Measurements from ENCODE around the gene NKX2-4.

The NKX2-4 gene

DNA sequence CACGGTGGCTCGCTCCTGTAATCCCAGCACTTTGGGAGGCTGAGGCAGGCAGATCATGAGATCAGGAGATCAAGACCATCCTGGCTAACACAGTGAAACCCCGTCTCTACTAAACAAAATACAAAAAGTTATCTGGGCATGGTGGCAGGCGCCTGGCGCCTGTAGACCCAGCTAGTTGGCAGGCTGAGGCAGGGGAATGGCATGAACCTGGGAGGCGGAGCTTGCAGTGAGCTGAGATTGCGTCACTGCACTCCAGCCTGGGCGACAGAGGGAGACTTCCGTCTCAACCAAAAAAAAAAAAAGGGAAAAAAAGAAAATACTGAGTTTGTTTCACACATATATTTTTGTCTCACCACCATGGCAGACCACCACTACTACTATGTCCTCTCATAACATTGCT lies 31.1 kb downstream of the NKX2-4 start:
- TF ChIP-seq CEBPB (IDR thresholded peaks at IDR 0.05), result 0 out of 2 replicates have a peak, but pooled peaks have one; percentile 7

DNA sequence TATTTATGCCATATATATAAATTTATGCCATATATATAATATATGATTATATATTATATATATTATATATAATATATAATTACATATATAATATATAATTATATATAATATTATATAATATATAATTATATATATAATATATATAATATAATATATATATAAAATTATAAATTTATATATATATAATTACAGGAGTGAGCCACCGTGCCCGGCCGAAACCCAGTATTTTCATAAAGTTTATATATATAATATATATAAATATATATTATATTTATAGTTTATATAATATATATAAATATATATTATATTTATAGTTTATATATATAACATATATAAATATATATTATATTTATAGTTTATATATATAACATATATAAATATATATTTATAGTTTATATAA lies 31.6 kb downstream of the NKX2-4 start:
- TF ChIP-seq TCF12 (IDR thresholded peaks at IDR 0.05; ENCODE audit: low read depth) (no peak), NFIC (IDR thresholded peaks at IDR 0.05) (no peak), REST (IDR thresholded peaks at IDR 0.05; ENCODE audit: low read depth) (no peak), EGR1 (IDR thresholded peaks at IDR 0.05) (no peak), CREB1 (IDR thresholded peaks at IDR 0.05; ENCODE audit: low read depth) (no peak)

- no peak for TF ChIP-seq MAX (IDR thresholded peaks at IDR 0.05)
- TF ChIP-seq ZBTB7A (IDR thresholded peaks at IDR 0.05; ENCODE audit: low read depth), result no peak
- no peak for TF ChIP-seq YY1 (IDR thresholded peaks at IDR 0.05; ENCODE audit: low read depth)
- TF ChIP-seq TCF12 (IDR thresholded peaks at IDR 0.05; ENCODE audit: low read depth), result no peak
- no peak for TF ChIP-seq EP300 (IDR thresholded peaks at IDR 0.05; ENCODE audit: borderline replicate concordance)
- no peak for TF ChIP-seq EGR1 (IDR thresholded peaks at IDR 0.05)
Measured at GRCh38 chr20:21364413-21364812, 32.9 kb downstream of the NKX2-4 start.

DNA sequence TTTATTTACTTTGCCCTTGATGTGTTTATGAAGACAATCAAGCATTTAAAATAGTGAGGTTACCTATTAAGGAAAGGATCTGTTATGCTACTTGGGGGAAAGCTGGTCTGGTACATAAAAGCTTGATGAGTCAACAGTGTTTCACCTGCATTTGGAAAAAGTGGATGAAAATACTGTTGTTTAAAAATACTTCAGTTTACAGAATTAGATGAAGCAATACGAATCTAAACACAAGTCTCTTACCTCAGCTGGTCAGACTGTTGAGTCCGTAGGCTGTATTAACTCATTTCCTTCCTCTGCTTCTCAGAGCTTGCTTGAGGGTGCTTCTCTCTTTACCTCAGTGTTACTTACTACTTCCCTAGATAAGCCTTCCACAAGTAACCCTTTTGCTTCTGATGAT lies 36.1 kb downstream of the NKX2-4 start:
- TF ChIP-seq TAF1 (IDR thresholded peaks at IDR 0.05; ENCODE audit: low read depth), result no peak

- TF ChIP-seq EGR1 (IDR thresholded peaks at IDR 0.05) (no peak), CEBPB (IDR thresholded peaks at IDR 0.05) (no peak), TCF12 (IDR thresholded peaks at IDR 0.05; ENCODE audit: low read depth) (no peak), FOXM1 (IDR thresholded peaks at IDR 0.05; ENCODE audit: borderline replicate concordance, low read depth) (no peak), REST (IDR thresholded peaks at IDR 0.05; ENCODE audit: low read depth) (no peak), EP300 (IDR thresholded peaks at IDR 0.05; ENCODE audit: borderline replicate concordance) (no peak), MAX (IDR thresholded peaks at IDR 0.05) (no peak), TEAD4 (IDR thresholded peaks at IDR 0.05) (no peak), NFIC (IDR thresholded peaks at IDR 0.05) (no peak), CREB1 (IDR thresholded peaks at IDR 0.05; ENCODE audit: low read depth) (no peak)
Measured at GRCh38 chr20:21360705-21361104, 36.6 kb downstream of the NKX2-4 start.

DNA sequence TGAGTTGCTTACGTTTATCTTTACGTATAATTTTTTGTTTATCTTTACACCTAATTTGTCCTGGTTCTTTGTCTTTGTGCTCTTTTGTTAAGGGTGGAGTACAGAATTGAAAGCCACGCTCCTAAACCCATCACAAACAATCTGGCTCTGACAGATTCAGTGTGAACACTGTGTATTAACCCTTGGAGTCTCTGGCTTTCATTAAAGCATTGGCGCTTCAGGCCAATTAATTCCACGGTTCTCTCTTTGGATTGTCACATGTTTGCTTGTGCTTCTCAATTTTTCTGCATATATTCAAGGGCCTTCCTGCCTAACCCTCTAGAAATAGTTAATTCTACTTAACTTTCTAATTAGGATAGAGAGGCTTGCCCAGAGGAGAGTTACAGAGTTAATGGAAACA lies 38.6 kb downstream of the NKX2-4 start:
- TF ChIP-seq TEAD4 (IDR thresholded peaks at IDR 0.05), result no peak

- TF ChIP-seq ZBTB7A (IDR thresholded peaks at IDR 0.05; ENCODE audit: low read depth), result no peak
- TF ChIP-seq FOXM1 (IDR thresholded peaks at IDR 0.05; ENCODE audit: borderline replicate concordance, low read depth), result no peak
- no peak for TF ChIP-seq CEBPB (IDR thresholded peaks at IDR 0.05)
- TF ChIP-seq TEAD4 (IDR thresholded peaks at IDR 0.05), result no peak
- TF ChIP-seq MAX (IDR thresholded peaks at IDR 0.05), result no peak
- TF ChIP-seq TAF1 (IDR thresholded peaks at IDR 0.05; ENCODE audit: low read depth), result no peak
- no peak for TF ChIP-seq YY1 (IDR thresholded peaks at IDR 0.05; ENCODE audit: low read depth)
- TF ChIP-seq NFIC (IDR thresholded peaks at IDR 0.05), result no peak
- no peak for TF ChIP-seq EGR1 (IDR thresholded peaks at IDR 0.05)
- TF ChIP-seq CREB1 (IDR thresholded peaks at IDR 0.05; ENCODE audit: low read depth), result no peak
- TF ChIP-seq, protein P1, sequence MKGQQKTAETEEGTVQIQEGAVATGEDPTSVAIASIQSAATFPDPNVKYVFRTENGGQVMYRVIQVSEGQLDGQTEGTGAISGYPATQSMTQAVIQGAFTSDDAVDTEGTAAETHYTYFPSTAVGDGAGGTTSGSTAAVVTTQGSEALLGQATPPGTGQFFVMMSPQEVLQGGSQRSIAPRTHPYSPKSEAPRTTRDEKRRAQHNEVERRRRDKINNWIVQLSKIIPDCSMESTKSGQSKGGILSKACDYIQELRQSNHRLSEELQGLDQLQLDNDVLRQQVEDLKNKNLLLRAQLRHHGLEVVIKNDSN (IDR thresholded peaks at IDR 0.05), result no peak
- no peak for TF ChIP-seq REST (IDR thresholded peaks at IDR 0.05; ENCODE audit: low read depth)
- no peak for TF ChIP-seq RAD21 (IDR thresholded peaks at IDR 0.05; ENCODE audit: low read depth)
- TF ChIP-seq EP300 (IDR thresholded peaks at IDR 0.05; ENCODE audit: borderline replicate concordance), result no peak
- TF ChIP-seq TCF12 (IDR thresholded peaks at IDR 0.05; ENCODE audit: low read depth), result no peak
Measured at GRCh38 chr20:21357844-21358243, 39.5 kb downstream of the NKX2-4 start.

Measured in Ishikawa (cell line).